Measurements from ENCODE around the gene CACHD1. TPM values are rescaled to one million over a fixed set of nuclear protein-coding genes. Genes with fewer than 3 reads are reported as not detected.

The CACHD1 gene
- polyA plus RNA-seq, 3 donors from 2014 or later = not detected

DNA sequence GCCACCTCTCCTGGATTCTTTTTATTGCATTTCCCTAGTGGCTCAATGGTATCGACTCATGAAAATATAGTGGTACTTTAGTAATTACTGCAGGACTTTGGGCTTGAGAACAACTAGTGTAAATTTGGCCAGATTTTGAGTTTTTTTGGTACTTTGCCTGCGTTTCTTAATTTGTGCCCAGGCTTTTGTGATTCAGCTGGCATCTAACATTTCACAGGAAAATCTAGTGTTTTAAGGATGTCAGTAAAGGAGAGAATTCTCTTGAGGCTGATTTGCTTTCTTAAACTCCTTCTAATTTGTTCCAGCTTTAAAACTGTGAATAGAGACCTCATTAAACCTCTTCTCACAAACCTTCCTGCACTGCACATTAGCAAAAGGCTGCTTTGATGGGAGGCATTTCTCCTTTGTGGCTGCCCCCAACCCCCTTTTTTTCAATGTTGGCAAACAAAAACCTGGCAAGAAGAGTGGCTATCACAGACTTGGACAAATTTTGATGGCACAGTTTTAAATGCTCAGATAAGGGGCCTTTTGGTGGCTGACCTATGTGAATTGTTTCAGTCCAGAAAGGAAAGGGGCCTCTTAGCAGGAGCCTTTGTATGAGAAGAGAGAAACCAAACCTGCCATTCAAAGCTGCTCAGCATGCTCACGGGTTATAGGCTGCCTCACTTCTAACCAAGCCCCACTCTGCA, 161.6 kb downstream of the CACHD1 start:
- no peaks in the 10 kb centered on the region for H3K36me3 Mint-ChIP-seq
- H3K27me3 Mint-ChIP-seq (ENCODE audit: low read depth in 3 of 3) = peaks cover 0 to 4% (median 0%) of the 10 kb centered on the region in 3 donors
- H3K27ac Mint-ChIP-seq = no peak overlapping the region
- no peaks in the 10 kb centered on the region for H3K9me3 Mint-ChIP-seq
- peak overlapping the region in 2 of 5 donors; percentile 66 to 67 for H3K4me3 Mint-ChIP-seq
- no peak for DNase-seq
- peaks cover 0 to 10% of the 10 kb centered on the region in 2 donors for H3K4me1 Mint-ChIP-seq

DNA sequence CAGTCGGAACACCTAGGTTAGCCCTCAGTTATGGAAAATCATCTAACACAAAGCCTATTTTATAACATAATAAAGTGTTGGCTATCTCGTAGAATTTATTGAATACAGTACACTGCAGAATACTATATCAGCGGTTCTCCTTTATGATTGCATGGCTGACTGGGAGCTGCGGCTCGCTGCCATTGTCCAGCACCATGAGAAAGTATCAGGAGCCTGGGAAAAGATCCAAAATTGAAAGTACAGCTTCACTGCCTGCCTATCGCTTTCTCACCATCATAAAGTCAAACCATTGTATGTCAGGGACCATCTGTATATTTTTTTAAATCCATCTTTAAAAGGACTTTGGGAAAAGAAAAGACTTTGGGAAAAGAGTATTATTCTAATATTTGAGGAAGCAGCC, 163.0 kb downstream of the CACHD1 start:
- DNase-seq = no peak
- H3K9me3 Mint-ChIP-seq = no peaks in the 10 kb centered on the region
- H3K36me3 Mint-ChIP-seq = no peaks in the 10 kb centered on the region
- H3K4me3 Mint-ChIP-seq = no peak overlapping the region
- peaks cover 0 to 10% of the 10 kb centered on the region in 2 donors for H3K4me1 Mint-ChIP-seq
- H3K27ac Mint-ChIP-seq = no peak overlapping the region
- peaks cover 0 to 4% (median 0%) of the 10 kb centered on the region in 3 donors for H3K27me3 Mint-ChIP-seq (ENCODE audit: low read depth in 3 of 3)

DNA sequence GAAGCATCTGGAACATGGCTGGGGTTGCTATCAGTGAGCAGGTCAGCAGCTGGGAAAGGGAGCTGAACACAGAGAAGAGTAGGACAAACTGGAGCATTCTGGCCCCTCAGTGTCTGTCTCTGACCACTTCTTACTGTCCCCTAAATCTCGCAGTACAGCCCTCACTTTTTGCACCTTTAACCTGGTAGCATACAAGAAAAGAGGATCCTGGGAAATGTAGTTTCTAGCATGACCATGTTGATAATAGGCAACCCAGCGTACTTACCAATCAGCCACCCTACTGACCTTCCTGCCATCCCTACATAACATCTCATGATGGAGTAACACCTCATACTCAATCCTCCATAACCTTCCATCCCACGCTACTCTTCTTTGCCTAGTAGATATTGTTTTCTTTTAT, 175.8 kb downstream of the CACHD1 start:
- Mint-ChIP-seq H3K27ac (no peak overlapping the region), H3K9me3 (no peaks in the 10 kb centered on the region), H3K4me3 (no peak overlapping the region), H3K27me3 (ENCODE audit: low read depth in 3 of 3) (peaks cover 3 to 7% (median 4%) of the 10 kb centered on the region in 3 donors), H3K36me3 (no peaks in the 10 kb centered on the region), H3K4me1 (no peaks in the 10 kb centered on the region)
- no peak for DNase-seq

DNA sequence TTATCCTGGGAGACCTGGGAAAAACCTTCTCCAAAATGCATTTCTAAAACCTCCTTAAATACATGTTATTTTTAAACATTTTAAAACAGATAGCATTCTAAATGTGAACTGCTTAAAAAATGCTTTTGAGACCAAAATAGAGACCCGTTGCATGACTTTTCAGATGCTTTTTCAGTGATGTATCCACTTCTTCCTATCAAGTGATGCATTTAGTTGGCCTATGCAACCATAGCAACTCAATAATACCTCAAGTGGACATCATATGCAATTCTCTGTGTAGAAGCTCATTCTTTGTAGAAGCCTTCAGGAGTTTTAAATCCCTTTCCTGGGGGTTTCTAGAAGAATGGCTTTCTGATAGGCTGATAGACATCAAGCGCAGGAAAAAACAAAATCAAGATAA, 180.5 kb downstream of the CACHD1 start:
- Mint-ChIP-seq H3K27me3 (ENCODE audit: low read depth in 3 of 3) (peaks cover 2 to 5% (median 4%) of the 10 kb centered on the region in 3 donors), H3K36me3 (no peaks in the 10 kb centered on the region), H3K9me3 (peaks cover 0 to 2% (median 0%) of the 10 kb centered on the region in 6 donors), H3K4me1 (no peaks in the 10 kb centered on the region), H3K4me3 (no peak overlapping the region), H3K27ac (no peak overlapping the region)
- no peak for DNase-seq

DNA sequence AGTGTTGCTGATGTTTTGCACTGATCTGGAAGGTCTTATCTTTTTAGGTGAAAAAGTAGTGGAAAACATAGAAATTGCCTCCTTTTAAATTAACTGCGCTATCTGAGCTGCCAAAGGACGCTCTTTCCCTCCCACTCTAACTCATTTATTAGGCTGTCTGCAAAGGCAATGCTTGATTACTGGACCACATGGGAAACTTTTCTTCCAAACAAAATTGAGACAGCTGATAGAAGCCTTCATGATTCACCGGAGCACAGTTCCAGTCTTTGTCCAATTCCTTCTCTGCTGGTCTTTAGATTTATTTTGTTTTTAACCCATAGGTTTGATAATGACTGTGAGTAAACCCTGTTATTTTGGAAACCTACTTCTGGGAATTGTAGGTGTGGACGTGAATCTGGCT, 181.9 kb downstream of the CACHD1 start:
- H3K36me3 Mint-ChIP-seq = no peaks in the 10 kb centered on the region
- H3K9me3 Mint-ChIP-seq = peaks cover 0 to 2% (median 0%) of the 10 kb centered on the region in 6 donors
- H3K27ac Mint-ChIP-seq = no peak overlapping the region
- H3K4me1 Mint-ChIP-seq = no peaks in the 10 kb centered on the region
- DNase-seq = no peak
- H3K27me3 Mint-ChIP-seq (ENCODE audit: low read depth in 3 of 3) = peaks cover 2 to 6% (median 5%) of the 10 kb centered on the region in 3 donors
- no peak overlapping the region for H3K4me3 Mint-ChIP-seq

DNA sequence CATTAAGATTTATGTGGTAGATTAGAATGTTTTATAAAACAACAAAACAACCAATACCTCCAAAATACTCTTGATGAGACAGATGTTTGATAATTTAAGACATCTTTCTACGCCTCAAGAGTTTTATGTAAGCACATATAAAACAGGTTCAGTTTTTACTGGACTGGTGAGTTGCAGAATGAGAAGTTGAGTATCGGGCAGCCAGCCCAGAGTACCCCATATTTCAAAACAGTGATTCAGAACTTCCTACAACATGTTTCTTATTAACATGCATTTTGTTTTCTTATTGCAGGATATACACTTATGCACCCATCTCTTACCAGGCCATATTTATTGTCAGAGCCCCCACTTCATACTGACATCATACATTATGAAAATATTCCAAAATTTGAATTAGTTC, 183.5 kb downstream of the CACHD1 start:
- Mint-ChIP-seq H3K9me3 (peaks cover 0 to 2% (median 0%) of the 10 kb centered on the region in 6 donors), H3K36me3 (no peaks in the 10 kb centered on the region), H3K4me3 (no peak overlapping the region), H3K4me1 (no peaks in the 10 kb centered on the region), H3K27me3 (ENCODE audit: low read depth in 3 of 3) (peaks cover 2 to 6% (median 5%) of the 10 kb centered on the region in 3 donors), H3K27ac (no peak overlapping the region)
- no peak for DNase-seq

DNA sequence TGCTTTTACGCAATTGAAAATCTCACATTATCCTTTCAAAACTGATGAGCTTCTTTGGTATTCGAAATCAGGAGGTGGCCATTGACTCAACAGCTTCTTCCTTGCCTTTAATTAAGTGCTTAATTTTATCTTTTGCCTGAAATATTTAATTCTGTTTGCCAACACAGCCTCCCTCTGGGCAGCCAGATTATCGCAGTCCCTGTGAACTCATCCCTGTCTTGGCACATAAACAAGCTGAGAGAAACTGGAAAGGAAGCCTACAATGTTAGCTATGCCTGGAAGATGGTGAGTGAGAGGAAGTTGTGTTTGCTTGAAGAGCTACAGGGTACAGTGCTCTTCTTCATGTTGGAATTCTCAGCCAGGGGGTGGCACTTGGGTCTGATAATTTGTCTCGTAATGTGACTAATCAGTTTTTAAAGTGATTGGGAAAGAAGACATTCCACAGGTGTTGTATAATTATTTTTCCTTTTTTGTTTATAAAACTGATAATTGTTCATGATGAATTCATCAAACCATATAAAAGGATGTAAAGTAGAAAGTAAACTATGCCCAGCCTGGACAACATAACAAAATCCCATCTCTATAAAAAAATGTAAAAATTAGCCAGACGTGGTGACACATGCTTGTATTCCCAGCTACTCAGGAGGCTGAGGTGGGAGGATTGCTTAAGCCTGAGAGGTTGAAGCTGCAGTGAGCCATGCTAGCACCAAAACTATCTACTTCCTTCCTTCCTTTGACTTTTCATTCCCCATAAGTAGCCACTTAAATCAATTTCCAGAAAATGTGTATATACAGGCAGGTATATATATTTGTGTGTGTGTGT, 184.8 kb downstream of the CACHD1 start:
- Mint-ChIP-seq H3K4me1 (no peaks in the 10 kb centered on the region), H3K27ac (no peak overlapping the region), H3K9me3 (peaks cover 0 to 2% (median 0%) of the 10 kb centered on the region in 6 donors), H3K4me3 (no peak overlapping the region), H3K36me3 (no peaks in the 10 kb centered on the region), H3K27me3 (ENCODE audit: low read depth in 3 of 3) (peaks cover 2 to 4% (median 3%) of the 10 kb centered on the region in 3 donors)
- no peak for DNase-seq

DNA sequence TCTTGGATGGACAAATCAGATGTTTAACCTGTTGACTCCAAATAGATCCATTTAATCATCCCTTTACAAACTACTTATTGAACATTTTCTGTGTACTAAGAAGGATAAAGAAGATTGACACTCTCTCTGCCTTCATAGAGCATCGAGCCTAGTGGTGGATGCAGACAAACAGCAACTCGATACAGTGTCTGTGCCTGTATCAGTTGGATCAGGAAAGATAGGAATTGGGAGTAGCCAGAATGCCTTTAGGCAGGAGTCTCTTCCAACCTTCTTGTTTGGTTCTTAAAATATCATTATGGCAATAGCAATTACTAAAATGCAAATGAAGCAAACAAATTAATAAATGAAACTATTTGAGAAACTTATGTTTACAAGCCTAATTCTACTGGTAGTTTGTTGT, 185.9 kb downstream of the CACHD1 start:
- H3K4me3 Mint-ChIP-seq = no peak overlapping the region
- no peaks in the 10 kb centered on the region for H3K4me1 Mint-ChIP-seq
- no peak for DNase-seq
- H3K27ac Mint-ChIP-seq = no peak overlapping the region
- H3K36me3 Mint-ChIP-seq = no peaks in the 10 kb centered on the region
- peaks cover 0 to 4% (median 3%) of the 10 kb centered on the region in 3 donors for H3K27me3 Mint-ChIP-seq (ENCODE audit: low read depth in 3 of 3)
- H3K9me3 Mint-ChIP-seq = peaks cover 0 to 2% (median 0%) of the 10 kb centered on the region in 6 donors

DNA sequence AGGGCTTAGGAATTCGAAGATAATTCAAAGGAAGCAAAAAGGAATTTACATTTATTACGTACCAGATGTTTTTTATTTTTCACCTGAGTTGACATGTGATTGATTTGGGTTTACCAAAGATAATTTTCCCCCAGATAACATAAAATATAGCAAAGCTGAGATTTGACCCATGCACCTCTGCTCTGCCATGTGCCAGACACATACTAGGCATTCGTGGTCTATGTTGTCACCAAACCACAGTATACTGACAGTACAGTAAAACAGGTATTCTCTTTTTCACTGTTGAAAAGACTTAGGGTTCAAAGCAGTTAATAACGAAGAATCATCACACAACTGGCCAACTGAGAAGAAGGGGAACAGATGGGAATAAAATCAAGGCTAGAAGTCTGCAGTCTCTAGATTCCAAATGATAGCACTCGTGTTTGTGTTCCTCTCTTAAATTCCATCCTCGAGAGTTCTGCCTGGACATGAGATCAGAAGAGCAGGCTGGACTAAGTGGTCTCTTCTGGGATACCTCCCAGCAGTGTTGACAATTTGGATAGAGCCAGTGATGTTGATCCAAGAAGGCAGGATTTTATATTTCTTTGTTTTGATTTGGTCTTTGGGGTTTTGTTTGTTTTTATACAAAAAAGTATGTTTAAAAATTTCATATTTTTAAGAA, 189.7 kb downstream of the CACHD1 start:
- Mint-ChIP-seq H3K27me3 (ENCODE audit: low read depth in 3 of 3) (peaks cover 1 to 7% (median 5%) of the 10 kb centered on the region in 3 donors), H3K4me1 (no peaks in the 10 kb centered on the region), H3K9me3 (peaks cover 0 to 2% (median 0%) of the 10 kb centered on the region in 6 donors), H3K4me3 (no peak overlapping the region), H3K27ac (no peak overlapping the region), H3K36me3 (no peaks in the 10 kb centered on the region)
- DNase-seq = no peak

DNA sequence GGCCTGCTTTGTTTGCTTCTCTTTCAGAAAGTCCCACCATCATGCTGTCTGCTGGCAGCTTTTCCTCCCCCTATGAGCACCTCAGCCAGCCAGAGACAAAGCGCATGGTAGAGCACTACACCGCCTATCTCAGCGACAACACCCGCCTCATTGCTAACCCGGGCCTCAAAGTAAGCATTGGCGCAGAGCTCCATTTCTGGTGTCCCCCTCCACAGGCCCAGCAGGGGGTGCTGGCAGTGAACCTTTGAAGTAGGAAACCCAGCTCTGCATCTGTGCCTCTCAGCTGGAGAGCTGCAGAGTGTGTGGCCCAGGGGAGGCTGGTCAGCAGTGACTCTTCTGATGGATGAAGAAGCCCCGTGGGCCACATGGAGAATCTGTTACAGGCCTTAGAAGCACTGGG, 193.7 kb downstream of the CACHD1 start:
- no peak overlapping the region for H3K4me3 Mint-ChIP-seq
- H3K36me3 Mint-ChIP-seq = no peaks in the 10 kb centered on the region
- no peaks in the 10 kb centered on the region for H3K4me1 Mint-ChIP-seq
- no peak for DNase-seq
- no peak overlapping the region for H3K27ac Mint-ChIP-seq
- H3K9me3 Mint-ChIP-seq = no peaks in the 10 kb centered on the region
- H3K27me3 Mint-ChIP-seq (ENCODE audit: low read depth in 3 of 3) = peaks cover 1 to 12% (median 2%) of the 10 kb centered on the region in 3 donors

DNA sequence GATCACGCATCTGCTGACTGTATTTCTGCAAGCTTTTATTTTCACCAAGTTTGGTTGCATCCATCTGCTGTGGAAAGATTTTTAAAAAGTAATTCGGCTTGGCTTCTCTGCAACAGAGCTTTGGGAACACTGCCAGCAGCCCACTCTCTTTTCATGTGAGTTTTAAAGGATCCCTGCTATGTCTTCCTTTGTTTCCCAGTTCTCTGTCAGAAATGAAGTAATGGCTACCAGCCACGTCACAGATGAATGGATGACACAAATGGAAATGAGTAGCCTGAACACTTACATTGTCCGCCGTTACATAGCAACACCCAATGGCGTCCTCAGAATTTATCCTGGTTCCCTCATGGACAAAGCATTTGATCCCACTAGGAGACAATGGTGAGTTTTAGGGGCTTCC, 194.4 kb downstream of the CACHD1 start:
- Mint-ChIP-seq H3K4me3 (no peak overlapping the region), H3K4me1 (no peaks in the 10 kb centered on the region), H3K36me3 (no peaks in the 10 kb centered on the region), H3K27me3 (ENCODE audit: low read depth in 3 of 3) (peaks cover 2 to 12% (median 3%) of the 10 kb centered on the region in 3 donors), H3K27ac (no peak overlapping the region), H3K9me3 (no peaks in the 10 kb centered on the region)
- DNase-seq = no peak

DNA sequence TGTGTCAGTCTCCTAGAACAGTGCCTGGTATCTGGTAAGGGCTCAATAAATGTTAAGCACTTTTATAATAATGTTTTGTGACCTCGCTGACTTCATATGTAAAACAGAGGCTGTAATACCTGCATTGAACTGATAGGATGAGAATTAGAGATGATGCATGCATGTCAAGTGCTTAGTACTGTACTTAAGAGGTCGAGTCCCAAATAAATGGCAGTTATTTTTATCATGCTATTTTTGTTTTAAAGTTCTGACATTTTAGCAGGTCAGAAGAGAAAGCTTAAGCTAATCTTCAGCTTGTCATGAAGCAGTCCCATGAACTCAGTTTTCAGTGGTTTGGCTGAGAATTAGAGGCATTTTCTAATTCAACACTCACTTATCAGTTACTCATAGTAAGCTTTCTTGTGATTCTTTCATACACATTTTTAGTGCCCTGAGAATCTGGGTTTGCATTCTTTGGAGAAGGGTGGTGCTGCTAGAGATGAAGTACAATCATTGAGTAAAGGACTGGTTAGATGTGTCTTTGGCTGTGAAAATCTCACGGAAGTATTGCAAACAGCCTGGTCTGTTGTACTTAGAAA, 199.3 kb downstream of the CACHD1 start:
- Mint-ChIP-seq H3K4me1 (no peaks in the 10 kb centered on the region), H3K27ac (no peak overlapping the region), H3K9me3 (no peaks in the 10 kb centered on the region), H3K27me3 (ENCODE audit: low read depth in 3 of 3) (peaks cover 0 to 12% (median 4%) of the 10 kb centered on the region in 3 donors), H3K4me3 (no peak overlapping the region), H3K36me3 (no peaks in the 10 kb centered on the region)
- no peak for DNase-seq

DNA sequence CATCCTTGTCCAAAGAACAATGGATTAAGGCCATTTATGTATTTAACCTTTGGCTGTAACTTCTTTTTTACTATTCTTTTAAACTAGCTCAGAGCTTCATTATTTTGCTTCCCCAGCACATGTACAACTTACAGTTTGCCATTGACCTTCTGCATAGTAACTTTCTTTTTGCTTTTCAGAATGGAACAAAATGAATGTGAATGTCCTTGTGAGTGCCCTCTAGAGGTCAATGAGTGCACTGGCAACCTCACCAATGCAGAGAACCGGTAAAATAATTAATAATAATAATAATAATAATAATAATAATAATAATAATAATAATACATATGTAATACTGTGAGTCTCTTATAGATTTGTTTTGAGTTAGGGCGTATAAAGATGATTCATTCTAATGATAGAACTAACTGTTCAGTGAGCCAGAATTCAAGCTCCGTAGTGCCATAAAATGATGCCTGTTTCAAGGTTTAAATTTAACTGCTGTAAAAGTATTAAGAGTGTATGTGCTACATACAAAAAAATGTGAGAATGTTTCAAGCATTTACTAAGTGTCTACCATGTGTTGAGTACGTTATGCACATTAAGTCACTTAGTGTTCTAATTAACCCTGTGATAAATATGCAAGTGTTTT, 205.9 kb downstream of the CACHD1 start:
- H3K27ac Mint-ChIP-seq = no peak overlapping the region
- H3K4me1 Mint-ChIP-seq = no peaks in the 10 kb centered on the region
- no peaks in the 10 kb centered on the region for H3K36me3 Mint-ChIP-seq
- peaks cover 0 to 3% (median 2%) of the 10 kb centered on the region in 3 donors for H3K27me3 Mint-ChIP-seq (ENCODE audit: low read depth in 3 of 3)
- H3K9me3 Mint-ChIP-seq = no peaks in the 10 kb centered on the region
- H3K4me3 Mint-ChIP-seq = no peak overlapping the region
- DNase-seq = no peak
